ENCODE results near the gene DCC.

DCC gene

GRCh38 chr18:52427521-52428175 lies 87.7 kb downstream of the DCC start:
- no peak overlapping the region for H3K4me3 ChIP-seq (replicated peaks; ENCODE audit: low read depth, low read length)
- no peak for DNase-seq (ENCODE audit: extremely low read depth, low read depth)
- TF ChIP-seq CTCF (IDR thresholded peaks at IDR 0.05; ENCODE audit: low read depth, low read length, missing control alignments): no peak

- no peak overlapping the region for H3K4me3 ChIP-seq (replicated peaks; ENCODE audit: low read depth, low read length)
- TF ChIP-seq CTCF (IDR thresholded peaks at IDR 0.05; ENCODE audit: low read depth, low read length, missing control alignments): no peak
Measured at GRCh38 chr18:52431683-52432082, 91.7 kb downstream of the DCC start.

GRCh38 chr18:52433797-52434196 lies 93.8 kb downstream of the DCC start:
- no peak overlapping the region for H3K4me3 ChIP-seq (replicated peaks; ENCODE audit: low read depth, low read length)
- TF ChIP-seq CTCF (IDR thresholded peaks at IDR 0.05; ENCODE audit: low read depth, low read length, missing control alignments): no peak
- DNase-seq (ENCODE audit: extremely low read depth, low read depth): no peak

More at GRCh38 chr18:52431683-52432082, 91.7 kb downstream of the DCC start:
- DNase-seq (ENCODE audit: extremely low read depth, low read depth): no peak

- no peak for DNase-seq (ENCODE audit: extremely low read depth, low read depth)
- H3K4me3 ChIP-seq (replicated peaks; ENCODE audit: low read depth, low read length): no peak overlapping the region
- TF ChIP-seq CTCF (IDR thresholded peaks at IDR 0.05; ENCODE audit: low read depth, low read length, missing control alignments): no peak
Measured at GRCh38 chr18:52435301-52435700, 95.3 kb downstream of the DCC start.

GRCh38 chr18:52437161-52437560 lies 97.2 kb downstream of the DCC start:
- no peak overlapping the region for H3K4me3 ChIP-seq (replicated peaks; ENCODE audit: low read depth, low read length)
- TF ChIP-seq CTCF (IDR thresholded peaks at IDR 0.05; ENCODE audit: low read depth, low read length, missing control alignments): no peak
- DNase-seq (ENCODE audit: extremely low read depth, low read depth): no peak

- DNase-seq (ENCODE audit: extremely low read depth, low read depth): no peak
- no peak for TF ChIP-seq CTCF (IDR thresholded peaks at IDR 0.05; ENCODE audit: low read depth, low read length, missing control alignments)
- H3K4me3 ChIP-seq (replicated peaks; ENCODE audit: low read depth, low read length): no peak overlapping the region
Measured at GRCh38 chr18:52439457-52439856, 99.5 kb downstream of the DCC start.

GRCh38 chr18:52441794-52442193 lies 101.8 kb downstream of the DCC start:
- H3K4me3 ChIP-seq (replicated peaks; ENCODE audit: low read depth, low read length): no peak overlapping the region
- DNase-seq (ENCODE audit: extremely low read depth, low read depth): no peak
- no peak for TF ChIP-seq CTCF (IDR thresholded peaks at IDR 0.05; ENCODE audit: low read depth, low read length, missing control alignments)

Data from HFF-Myc (cell line).